ENCODE measurements around the gene HMG20B.

GRCh38 chr19:3547301-3547731, 25.4 kb upstream of the HMG20B start:
- TF ChIP-seq CTCF (IDR thresholded peaks at IDR 0.05) (peak; percentile 50), EZH2 (IDR thresholded peaks at IDR 0.05) (no peak), EZH2phosphoT487 (IDR thresholded peaks at IDR 0.05) (no peak)
